Epidermal melanocyte (primary cell): Measurements from ENCODE around the gene TRIM28.
"Not testable (repeated sequence)": the region's sequence is repeated elsewhere in the genome, so short reads cannot be mapped to it uniquely, and the experiment has no call there.

ENCODE experiments used
- DNase-seq: peaks from one replicate; pipeline ENCODE4 v3.0.0; 2011; ENCODE audit warnings: low spot score; ENCODE audit not compliant: insufficient read length

Gene TRIM28

DNA sequence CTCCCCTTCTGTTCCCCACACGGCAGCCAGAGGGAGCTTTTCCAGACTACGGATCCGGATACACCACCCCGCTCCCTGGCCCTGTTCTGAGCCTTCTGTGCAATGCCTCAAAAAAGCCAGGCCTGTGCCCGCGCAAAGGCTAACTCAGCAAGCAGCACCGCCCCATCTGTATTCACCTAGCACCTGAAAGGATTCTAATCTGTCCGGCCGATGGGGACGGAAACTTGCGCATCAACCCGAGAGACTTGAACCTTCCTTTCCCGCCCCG, 24.8 kb upstream of the TRIM28 start:
- peak; percentile 87 for DNase-seq

DNA sequence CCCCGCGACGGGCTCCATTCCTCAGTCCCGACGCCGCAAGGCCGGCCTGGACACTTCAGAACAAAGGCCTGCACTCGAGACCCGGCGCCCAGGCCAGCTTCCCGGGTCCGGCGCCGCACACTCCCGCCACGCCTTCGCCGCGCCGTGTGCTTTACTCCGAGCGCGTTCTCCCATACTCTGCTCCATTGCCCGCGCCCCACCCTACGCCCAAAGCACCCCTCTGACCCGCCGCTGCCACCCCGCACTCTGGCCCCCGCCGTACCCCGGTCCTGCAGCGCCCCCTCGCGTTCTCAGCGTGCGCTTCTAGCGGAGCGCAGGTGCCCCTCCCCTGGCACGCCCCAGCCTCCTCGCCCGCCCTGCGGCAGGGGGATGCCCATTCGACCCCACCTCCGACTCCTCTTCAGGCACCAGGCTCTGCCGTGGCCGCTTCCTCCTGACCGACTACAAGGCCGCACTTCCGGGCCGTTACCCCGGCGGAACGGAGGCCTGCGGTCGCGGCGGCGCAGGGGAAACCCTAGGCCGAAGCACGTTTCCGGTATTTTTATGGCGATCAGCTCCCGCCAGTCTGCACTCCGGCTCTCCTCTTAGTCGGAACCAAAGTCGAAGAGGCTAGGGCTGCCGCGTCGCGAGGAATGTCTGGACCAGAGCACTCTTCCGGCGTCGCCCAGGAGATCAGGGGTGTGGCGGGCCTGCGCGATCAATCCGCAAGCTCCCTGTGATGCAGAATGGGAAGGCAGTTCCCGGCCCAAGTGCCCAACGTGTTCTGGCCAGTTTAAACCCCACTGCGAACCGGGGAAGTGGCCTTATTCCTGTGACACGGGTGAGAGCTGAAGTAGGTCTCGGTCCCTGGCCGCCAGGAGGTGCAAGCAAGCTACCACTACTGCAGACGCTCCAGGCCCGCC, 24.3 kb upstream of the TRIM28 start, which contains the start of gene ZBTB45:
ZBTB45 (minus strand) TSS at position 456 of the 902 bp plus-strand sequence. CDS start 2,137 bp downstream, outside the sequence.
- DNase-seq = peak; percentile 88

DNA sequence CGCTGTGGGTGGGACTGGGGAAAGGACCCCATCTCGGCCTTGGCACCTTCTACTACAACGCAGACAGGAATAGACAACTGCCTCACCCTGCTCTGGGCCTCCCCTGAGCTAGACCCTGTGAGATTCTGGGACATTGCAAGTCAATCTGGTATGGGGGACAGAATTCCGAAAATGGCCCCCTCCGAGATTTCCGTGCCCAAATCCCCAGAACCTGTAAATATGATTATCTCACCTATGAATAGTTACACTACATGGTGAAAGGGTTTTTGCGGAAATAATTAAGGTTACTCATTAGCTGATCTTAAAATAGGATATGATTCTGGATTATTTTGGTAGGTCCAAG, 23.6 kb upstream of the TRIM28 start:
- DNase-seq = no peak

DNA sequence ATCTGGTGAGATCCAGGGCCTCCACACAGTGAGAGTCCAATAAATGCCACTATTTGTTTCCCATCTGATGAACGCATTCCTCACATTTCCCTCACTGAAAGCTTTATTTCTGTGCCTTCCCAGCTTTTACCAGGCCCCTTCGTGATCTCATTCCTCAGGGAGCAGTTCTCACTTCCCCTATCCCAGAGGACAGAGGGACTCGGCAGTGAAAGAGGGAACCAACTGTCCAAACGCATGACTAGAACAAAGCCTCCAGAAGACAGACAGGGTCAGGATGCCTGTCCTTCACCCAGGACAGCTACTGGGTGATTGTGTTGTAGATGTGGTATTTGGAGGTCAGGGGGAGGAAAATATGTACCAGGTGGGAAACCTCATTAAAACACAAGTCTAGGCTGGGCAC, 22.2 kb upstream of the TRIM28 start:
- no peak for DNase-seq

DNA sequence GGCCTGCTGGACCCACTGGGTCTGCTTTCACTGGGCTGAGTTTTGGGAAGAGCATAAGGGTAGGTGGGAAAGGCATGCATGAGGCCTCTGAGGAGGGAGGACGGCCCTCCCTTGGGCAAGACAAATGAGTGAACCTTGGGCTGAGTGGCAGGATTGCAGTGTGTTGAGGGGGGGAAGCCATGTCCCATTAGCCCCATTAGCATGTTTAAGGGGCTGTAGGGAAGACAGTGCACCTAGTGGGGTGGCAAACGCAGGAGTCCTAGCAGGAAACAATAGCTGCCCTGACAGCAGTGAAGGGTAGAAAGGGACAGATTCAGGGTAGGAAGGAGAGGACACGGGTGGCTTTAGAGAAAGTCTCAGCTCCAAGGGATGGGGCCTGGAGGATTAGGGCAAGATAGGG, 21.2 kb upstream of the TRIM28 start:
- DNase-seq = no peak

DNA sequence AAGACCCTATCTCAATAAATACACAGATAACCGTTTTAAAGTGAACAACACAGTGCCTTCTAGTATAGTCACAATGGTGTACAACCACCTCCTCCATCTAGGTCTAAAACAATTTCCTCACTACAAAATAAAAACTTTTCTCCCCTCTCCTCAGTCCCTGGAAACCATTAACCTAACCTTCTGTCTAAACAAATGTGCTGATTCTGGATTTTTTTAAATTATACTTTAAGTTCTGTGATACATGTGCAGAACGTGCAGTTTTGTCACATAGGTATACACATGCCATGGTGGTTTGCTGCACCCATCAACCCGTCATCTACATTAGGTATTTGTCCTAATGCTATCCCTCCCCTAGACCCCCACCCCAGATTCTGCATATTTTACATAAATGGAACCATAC, 14.5 kb upstream of the TRIM28 start:
- no peak for DNase-seq

DNA sequence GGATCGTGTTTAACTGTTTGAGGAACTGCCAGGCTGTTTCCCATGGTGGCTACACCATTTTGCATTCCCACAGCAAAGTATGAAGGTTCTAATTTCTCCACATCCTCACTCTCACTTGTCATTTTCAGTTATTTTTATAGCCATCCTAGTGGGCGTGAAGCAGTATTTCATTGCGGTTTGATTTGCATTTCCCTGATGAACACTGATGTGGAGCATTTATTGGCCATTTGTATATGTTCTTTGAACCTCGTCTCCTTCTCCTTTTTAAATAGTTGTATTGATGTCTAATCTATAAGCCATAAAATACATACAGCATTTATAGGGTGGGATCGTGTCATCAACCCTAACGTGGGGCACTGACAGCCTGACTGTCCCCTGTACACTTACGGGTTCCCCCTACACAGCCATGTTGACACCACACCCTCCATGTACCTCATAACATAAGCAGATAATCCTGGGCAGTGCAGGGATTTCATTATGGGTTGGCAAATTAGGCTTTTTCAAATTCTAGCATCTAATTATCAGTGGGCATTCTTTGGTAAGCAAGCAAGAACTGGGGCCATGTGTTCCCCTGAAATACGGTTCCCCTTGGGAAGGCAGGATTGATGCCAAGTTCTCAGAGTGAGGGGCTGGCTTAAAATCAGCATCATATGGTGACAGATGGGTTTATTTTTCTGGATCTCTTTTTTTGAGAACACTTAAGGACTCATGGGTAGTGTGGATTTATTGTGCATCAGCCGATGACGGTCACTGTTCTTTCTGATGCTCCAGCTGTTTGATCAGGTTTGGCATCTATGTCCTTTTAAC, 12.6 kb upstream of the TRIM28 start:
- no peak for DNase-seq

DNA sequence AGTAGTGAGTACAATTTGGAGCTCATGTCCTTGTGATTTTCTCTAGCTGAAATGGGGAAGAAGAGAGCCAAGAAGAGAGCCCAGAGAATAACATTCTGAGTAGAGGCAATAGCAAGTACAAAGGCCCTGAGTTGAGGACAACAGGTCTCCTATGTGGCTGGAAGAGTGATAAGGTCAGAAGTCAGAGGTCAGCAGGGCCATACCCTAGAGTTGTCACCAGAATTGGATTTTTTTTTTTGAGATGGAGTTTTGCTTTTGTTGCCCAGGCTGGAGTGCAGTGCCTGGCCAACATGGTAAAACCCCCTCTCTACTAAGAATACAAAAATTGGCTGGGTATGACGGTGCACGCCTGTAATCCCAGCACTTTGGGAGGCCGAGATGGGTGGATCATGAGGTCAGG, 8.0 kb upstream of the TRIM28 start:
- DNase-seq = no peak

DNA sequence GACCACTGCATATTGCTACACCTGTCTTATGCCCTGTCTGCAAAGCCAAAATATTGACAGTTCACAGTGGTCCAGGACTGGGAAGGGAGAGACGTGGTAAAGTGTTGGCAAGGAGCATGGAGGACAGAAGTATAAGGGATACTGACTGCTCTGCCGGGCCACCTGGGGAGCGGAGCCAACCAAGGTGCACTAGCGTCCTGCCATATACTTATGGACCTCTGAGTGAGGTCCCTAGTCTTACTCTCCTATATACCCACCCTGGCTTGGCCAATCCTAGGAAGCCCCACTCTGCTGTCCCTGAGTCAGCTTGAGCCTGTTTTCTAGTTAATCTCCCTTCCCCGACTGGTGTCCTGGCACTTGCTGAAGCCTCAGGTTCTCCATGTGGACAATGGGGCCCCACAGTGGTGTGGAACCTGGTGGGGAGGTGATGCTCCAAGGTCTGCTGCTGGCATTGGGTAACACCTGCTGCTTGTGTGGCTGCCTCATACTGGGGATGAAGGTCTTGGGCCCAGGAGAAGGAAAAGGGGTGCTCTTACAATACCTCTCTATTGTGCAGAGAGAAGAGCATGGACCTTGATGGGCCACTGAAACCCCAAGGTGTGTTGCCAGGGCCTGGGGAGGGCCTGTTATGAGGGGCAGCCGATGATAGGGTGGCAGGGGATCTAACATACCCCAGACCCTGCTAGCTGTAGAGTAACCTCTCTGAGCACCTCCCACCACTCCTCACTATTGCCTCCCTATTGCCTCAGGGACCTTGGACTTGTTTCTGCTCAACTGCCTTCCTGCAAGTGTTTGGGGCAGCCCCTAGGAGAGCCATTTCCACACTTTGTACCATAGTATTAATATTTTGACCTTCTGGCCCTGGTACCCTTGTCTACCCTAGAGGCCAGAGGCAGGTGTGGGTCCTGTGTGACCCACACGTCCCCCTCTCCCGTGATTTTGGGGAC, 6.7 kb upstream of the TRIM28 start:
- no peak for DNase-seq

DNA sequence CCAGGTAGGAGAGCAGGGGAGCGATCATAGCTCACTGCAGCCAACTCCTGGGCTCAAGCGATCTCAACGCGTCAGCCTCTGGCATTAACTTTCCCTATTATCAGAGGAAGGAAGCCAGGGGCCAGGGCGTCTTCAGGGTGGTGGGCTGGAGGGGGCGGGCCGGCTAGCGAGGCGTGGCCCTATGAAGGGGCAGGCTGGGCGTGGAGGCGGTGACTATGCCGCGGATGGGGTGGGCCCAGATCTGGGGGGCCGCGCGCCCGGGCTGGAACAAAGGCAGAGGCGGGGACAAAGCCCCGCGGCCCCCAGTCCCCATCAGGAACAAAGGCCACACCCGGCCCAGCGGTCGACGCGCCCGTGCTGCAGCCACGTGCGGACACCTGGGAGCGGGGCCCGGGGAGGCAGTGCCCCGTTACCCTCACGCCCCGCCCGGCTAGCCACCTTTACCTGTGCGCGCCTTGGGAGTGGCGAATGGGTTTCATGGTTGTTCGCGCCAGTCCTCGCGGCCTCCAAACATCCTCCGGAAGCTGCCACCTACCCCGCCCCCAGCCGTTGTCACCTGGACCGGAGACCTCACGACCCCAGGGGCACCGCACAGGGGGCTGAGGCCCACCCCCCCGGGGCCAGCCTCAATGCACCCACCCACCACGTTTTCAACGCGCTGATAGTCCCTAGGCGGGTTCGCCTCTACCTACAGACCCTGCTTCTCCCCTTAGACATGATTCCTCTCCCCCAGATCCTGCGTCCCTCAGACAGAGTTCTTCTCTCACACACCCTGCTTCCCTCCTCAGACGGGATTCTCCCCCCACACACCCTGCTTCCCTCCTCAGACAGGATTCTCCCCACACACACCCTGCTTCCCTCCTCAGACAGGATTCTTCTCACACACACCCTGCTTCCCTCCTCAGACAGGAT, 5.4 kb upstream of the TRIM28 start:
- DNase-seq = no peak

DNA sequence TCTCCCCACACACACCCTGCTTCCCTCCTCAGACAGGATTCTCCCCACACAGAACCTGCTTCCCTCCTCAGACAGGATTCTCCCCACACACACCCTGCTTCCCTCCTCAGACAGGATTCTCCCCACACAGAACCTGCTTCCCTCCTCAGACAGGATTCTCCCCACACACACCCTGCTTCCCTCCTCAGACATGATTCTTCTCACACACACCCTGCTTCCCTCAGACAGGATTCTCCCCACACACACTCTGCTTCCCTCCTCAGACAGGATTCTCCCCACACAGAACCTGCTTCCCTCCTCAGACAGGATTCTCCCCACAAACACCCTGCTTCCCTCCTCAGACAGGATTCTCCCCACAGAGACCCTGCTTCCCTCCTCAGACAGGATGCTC, 4.7 kb upstream of the TRIM28 start:
- DNase-seq = not testable (repeated sequence)

DNA sequence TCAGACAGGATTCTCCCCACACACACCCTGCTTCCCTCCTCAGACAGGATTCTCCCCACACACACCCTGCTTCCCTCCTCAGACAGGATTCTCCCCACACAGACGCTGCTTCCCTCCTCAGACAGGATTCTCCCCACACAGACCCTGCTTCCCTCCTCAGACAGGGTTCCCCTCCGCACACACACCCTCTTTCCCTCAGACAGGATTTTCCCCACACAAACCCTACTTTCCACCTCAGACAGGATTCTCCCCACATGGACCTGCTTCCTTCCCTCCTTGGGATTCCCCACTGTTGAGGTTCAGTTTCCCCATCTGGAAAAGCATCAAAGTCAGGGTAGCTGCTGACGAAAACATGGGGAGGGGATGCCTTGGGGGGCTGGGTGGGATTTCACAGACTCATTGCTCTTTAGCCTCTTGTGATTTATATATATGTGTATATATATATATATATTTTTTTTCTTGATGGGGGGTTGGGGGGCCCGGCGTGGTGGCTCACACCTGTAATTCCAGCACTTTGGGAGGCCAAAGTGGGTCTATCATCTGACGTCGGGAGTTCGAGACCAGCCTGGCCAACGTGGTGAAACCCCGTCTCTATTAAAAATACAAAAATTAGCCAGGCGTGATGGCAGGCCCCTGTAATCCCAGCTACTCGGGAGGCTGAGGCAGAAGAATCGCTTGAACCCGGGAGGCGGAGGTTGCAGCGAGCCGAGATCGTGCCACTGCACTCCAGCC, 1.1 kb upstream of the TRIM28 start:
- DNase-seq = not testable (repeated sequence)

DNA sequence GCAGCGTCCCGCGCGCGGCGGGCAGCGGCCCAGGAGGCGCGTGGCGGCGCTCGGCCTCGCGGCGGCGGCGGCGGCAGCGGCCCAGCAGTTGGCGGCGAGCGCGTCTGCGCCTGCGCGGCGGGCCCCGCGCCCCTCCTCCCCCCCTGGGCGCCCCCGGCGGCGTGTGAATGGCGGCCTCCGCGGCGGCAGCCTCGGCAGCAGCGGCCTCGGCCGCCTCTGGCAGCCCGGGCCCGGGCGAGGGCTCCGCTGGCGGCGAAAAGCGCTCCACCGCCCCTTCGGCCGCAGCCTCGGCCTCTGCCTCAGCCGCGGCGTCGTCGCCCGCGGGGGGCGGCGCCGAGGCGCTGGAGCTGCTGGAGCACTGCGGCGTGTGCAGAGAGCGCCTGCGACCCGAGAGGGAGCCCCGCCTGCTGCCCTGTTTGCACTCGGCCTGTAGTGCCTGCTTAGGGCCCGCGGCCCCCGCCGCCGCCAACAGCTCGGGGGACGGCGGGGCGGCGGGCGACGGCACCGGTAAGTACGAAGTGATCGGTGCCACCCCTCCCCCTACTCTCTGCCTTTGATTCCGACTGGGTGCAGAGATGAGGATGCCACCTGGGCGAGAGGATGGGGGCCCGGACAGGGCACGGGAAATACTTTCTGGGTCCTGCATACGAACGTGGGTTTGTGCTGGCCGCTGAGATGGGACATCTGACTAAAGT, 874 bp downstream of the TRIM28 start:
- peak; percentile 86 for DNase-seq

DNA sequence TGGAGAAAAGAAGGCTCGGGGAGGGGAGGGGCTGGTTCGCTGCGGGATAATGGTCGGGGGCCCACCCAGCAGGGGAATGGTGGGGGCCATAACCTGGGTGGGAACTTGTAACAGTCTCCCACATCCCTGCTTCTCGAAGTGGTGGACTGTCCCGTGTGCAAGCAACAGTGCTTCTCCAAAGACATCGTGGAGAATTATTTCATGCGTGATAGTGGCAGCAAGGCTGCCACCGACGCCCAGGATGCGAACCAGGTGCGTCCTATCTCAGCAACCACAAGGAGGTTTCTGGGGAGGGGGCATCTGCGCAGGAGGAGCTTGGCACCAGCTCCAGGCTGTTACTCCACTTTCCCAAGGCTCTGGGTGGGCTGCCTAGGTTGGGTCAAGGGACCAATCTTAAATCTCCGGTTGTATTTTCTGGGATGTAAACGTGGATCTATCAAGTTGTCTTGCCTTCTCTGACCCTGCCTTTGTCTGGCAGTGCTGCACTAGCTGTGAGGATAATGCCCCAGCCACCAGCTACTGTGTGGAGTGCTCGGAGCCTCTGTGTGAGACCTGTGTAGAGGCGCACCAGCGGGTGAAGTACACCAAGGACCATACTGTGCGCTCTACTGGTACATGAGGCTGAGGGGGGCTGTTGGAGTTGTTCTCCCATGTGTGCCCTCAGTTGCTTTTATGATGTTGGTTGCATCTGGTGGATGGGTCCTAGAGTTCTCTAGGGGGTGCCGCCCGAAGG, 1.6 kb downstream of the TRIM28 start:
- DNase-seq = no peak

DNA sequence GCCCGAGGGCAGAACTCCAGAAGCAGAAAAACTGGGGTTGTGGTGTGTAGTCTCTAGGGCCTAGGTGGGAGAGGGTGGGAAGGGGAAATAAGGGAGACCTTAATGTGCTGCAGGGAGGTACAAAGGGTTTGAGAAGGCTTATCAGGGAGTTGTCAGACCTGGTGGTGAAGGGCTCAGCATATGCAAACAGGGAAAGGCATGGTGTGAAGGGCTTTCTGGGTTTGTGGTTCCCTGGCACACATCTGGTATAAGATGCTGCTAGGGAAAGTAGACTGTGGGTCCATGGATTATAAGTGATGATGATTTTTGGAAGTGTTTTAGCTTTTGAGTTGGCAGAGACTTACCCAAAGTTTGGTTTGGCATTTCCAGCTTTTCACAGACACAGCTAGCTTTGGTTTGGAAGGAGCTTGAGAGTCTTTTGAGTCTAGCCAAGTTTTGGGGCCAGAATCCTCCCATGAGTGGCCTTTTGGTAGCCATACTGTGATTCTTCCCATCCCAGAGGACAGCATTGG, 2.2 kb downstream of the TRIM28 start:
- no peak for DNase-seq

DNA sequence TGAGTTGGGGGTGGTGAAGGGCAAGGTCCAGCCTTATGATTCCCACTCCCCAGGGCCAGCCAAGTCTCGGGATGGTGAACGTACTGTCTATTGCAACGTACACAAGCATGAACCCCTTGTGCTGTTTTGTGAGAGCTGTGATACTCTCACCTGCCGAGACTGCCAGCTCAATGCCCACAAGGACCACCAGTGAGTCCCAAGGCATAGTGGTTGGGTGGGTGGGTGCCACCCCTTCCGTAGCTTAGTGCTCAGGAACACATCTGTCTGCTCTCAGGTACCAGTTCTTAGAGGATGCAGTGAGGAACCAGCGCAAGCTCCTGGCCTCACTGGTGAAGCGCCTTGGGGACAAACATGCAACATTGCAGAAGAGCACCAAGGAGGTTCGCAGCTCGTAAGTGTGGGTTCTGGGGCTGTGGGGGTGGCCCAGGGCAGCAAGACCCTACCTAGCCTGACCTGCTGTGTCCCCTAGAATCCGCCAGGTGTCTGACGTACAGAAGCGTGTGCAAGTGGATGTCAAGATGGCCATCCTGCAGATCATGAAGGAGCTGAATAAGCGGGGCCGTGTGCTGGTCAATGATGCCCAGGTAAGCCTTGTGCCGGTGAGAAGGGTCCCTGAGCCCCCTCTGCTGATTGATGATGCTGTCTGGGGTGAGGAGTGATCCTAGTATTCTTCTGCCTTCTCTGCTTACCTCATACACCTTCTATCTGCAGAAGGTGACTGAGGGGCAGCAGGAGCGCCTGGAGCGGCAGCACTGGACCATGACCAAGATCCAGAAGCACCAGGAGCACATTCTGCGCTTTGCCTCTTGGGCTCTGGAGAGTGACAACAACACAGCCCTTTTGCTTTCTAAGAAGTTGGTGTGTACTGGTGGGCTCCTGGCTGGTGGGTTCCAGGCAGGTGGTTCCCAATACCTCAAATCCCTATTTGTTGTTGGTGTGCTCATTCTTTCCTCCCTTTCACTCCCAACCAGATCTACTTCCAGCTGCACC, 3.8 kb downstream of the TRIM28 start:
- no peak for DNase-seq
